GM12878 (cell line): Measurements from ENCODE around the gene LRSAM1. TPM values are rescaled to one million over a fixed set of nuclear protein-coding genes. Genes with fewer than 3 reads are reported as not detected.

Source experiments
- ATAC-seq: fragments of 200-7000 bp; cut with Tn5 transposase; 3 replicates; pipeline ENCODE4 v1.9.1; 2020; ENCODE audit warnings: mild to moderate bottlenecking, moderate library complexity
- BruUV-seq: library from RNA; stranded (reverse); fragments of 400-500 nt; replicated peaks from 2 replicates; lab custom pipeline; 2021; lab: Mats Ljungman, UMichigan
- CTCF ChIA-PET: fragments of 300-600 bp; sonication (Branson Sonifier 250); formaldehyde crosslinking; extraction: SDS; loops from one replicate; lab custom pipeline; 2021; ENCODE audit warnings: inconsistent platforms; lab: Yijun Ruan, JAX
- POLR2A ChIA-PET: fragments of 350-600 bp; formaldehyde crosslinking; extraction: SDS; loops from one replicate; lab custom pipeline; 2021; ENCODE audit warnings: inconsistent platforms; lab: Charles Lee
- RAD21 ChIA-PET: fragments of 300-600 bp; sonication (Branson Sonifier 250); formaldehyde crosslinking; loops from one replicate; lab custom pipeline; 2023; ENCODE audit warnings: antibody characterized with exemption; ENCODE audit not compliant: unreplicated experiment; lab: Charles Lee
- SMC1A ChIA-PET: fragments of 300-600 bp; sonication (Branson Sonifier 250); formaldehyde crosslinking; loops from one replicate; lab custom pipeline; 2023; ENCODE audit not compliant: unreplicated experiment, uncharacterized antibody; lab: Charles Lee
- DNase-seq: peaks from one replicate; pipeline ENCODE4 v3.0.0-alpha.2; 2011; ENCODE audit warnings: low read depth, low spot score
- FAIRE-seq: peaks from 3 replicates; lab custom pipeline; 2011; peaks lifted over from hg19 to GRCh38; lab: Jason Lieb, UNC
- H2AFZ ChIP-seq: 2 replicates; pipeline ENCODE4 v1.6.0; 2011; ENCODE audit warnings: low read depth, low read length, control low read depth; ENCODE audit not compliant: control insufficient read depth
- H3K27ac ChIP-seq: 2 replicates; pipeline ENCODE4 v1.5.1; 2011; ENCODE audit warnings: control low read depth; ENCODE audit not compliant: control insufficient read depth, insufficient read depth
- H3K27me3 ChIP-seq, 2 experiments: replicated peaks in 1 of 2; 2 replicates each; pipeline versions ENCODE4 v1.6.0 to v1.6.1; 2011; ENCODE audit warnings: low read length in 1 of 2; ENCODE audit not compliant: control insufficient read depth in 2 of 2, insufficient read depth in 2 of 2
- H3K36me3 ChIP-seq, 2 experiments: 2 replicates each; pipeline ENCODE4 v1.5.1; 2011; ENCODE audit warnings: low read length in 1 of 2; ENCODE audit not compliant: control insufficient read depth in 2 of 2, insufficient read depth in 2 of 2
- H3K4me1 ChIP-seq: 2 replicates; pipeline ENCODE4 v1.6.1; 2011; ENCODE audit warnings: mild to moderate bottlenecking, low read length, moderate library complexity, mixed read lengths; ENCODE audit not compliant: control insufficient read depth, insufficient read depth
- H3K4me2 ChIP-seq: 2 replicates; pipeline ENCODE4 v1.6.0; 2011; ENCODE audit warnings: control low read depth; ENCODE audit not compliant: control insufficient read depth, insufficient read depth
- H3K4me3 ChIP-seq: fragments of 200-600 bp; sonication (generic); 2 replicates; pipeline ENCODE4 v1.5.1; 2016
- H3K79me2 ChIP-seq: 2 replicates; pipeline ENCODE4 v1.6.0; 2011; ENCODE audit warnings: low read length; ENCODE audit not compliant: control insufficient read depth, insufficient read depth
- H3K9ac ChIP-seq: 2 replicates; pipeline ENCODE4 v1.8.0; 2011; ENCODE audit warnings: low read length, control low read depth, mixed read lengths; ENCODE audit not compliant: control insufficient read depth, insufficient read depth
- H3K9me3 ChIP-seq: replicated peaks from 3 replicates; pipeline ENCODE4 v1.5.1; 2011; ENCODE audit warnings: mild to moderate bottlenecking, low read length; ENCODE audit not compliant: control insufficient read depth, insufficient read depth
- H4K20me1 ChIP-seq: 2 replicates; pipeline ENCODE4 v1.6.0; 2011; ENCODE audit not compliant: control insufficient read depth, insufficient read depth
- CBFB ChIP-seq: IDR thresholded peaks from 2 replicates; pipeline ENCODE4 v1.6.1; 2016; ENCODE audit warnings: antibody characterized with exemption, low read depth
- CBX3 ChIP-seq: fragments of 200-600 bp; sonication (generic); IDR thresholded peaks from 2 replicates; pipeline ENCODE4 v1.6.1; 2016; ENCODE audit warnings: low read depth, borderline replicate concordance
- NFIC ChIP-seq: IDR thresholded peaks from 2 replicates; pipeline ENCODE4 v1.6.1; 2012; ENCODE audit warnings: low read depth, mild to moderate bottlenecking, inconsistent platforms, low read length, moderate library complexity
- PKNOX1 ChIP-seq: fragments of 450-650 bp; IDR thresholded peaks from 2 replicates; pipeline ENCODE4 v1.6.1; 2016; ENCODE audit warnings: mild to moderate bottlenecking
- TARDBP ChIP-seq: IDR thresholded peaks from 2 replicates; pipeline ENCODE4 v1.6.1; 2016; ENCODE audit warnings: borderline replicate concordance
- WGBS: methylation state at CpG from one replicate; pipeline ENCODE4 v1.1.6; 2016; ENCODE audit warnings: low lambda C conversion rate; ENCODE audit not compliant: insufficient replicate concordance, insufficient coverage; ENCODE audit errors: missing lambda C conversion rate; 5-methylcytosine and 5-hydroxymethylcytosine counted together
- in situ Hi-C: fragments of 300-500 bp; cut with MboI; formaldehyde crosslinking; loops from 9 replicates; pipeline ENCODE4 v1.14.3; 2018; ENCODE audit warnings: mixed read lengths
- intact Hi-C: fragments of 100-400 bp; cut with micrococcal nuclease; formaldehyde crosslinking; loops from one replicate; pipeline ENCODE4 v1.14.2; 2022; ENCODE audit not compliant: unreplicated experiment
- polyA plus RNA-seq, 11 experiments: library from polyadenylated mRNA; depleted of rRNA in 4 of 11; unstranded in 6 of 11; stranded (reverse) in 5 of 11; fragments of >200 nt; fragmentation: Nextera tagmentation in 4 of 11; fragmentation: Illumina TruSeq in 1 of 11; extraction: Ambion mirVana in 4 of 11; extraction: Trizol in 1 of 11; gene quantifications; 1 replicate in 1 of 11; 2 replicates in 10 of 11; pipeline versions ENCODE4 v1.2.1 to v1.2.3, GENCODE V29; 2011 to 2016; ENCODE audit warnings: inconsistent platforms in 2 of 11, missing spikeins in 2 of 11, low read depth in 1 of 11
- total RNA-seq, 4 experiments: library from RNA; depleted of rRNA in 3 of 4; stranded (reverse); fragments of >200 nt in 3 of 4; fragmentation: Illumina TruSeq in 1 of 4; extraction: Trizol in 1 of 4; gene quantifications; 2 replicates each; pipeline versions ENCODE4 v1.2.1 to v1.2.3, GENCODE V29; 2013 to 2021

LRSAM1 gene
- total and polyA plus RNA-seq, 10 of the 15 experiments (the other 5 are each of a cell fraction or from before 2014, with no cell fraction given), result 0.14 to 23.4 (median 11.7) TPM

- 2% methylated on average over 9 of the region's 9 CpGs for WGBS
Observed at GRCh38 chr9:127423476-127423933, 27.8 kb upstream of the LRSAM1 start.

More at GRCh38 chr9:127423476-127423933, 27.8 kb upstream of the LRSAM1 start:
- FAIRE-seq, result peak; percentile 23
- no peaks in the 10 kb centered on the region; a peak in 1 of 4 replicates for H3K36me3 ChIP-seq
- ATAC-seq, result no peak; the same call in 2 of the 3 replicates
- DNase-seq, result no peak
- peak overlapping the region; percentile 90 for H3K4me3 ChIP-seq
- no peaks in the 10 kb centered on the region for H3K9me3 ChIP-seq
- no peaks in the 10 kb centered on the region for H3K27me3 ChIP-seq
- BruUV-seq, result TSS peak; percentile 92
- ChIA-PET POLR2A (interaction anchor here (1.2 to 2.8 kb wide), 2 partner anchors 27 kb away, joined by 5 to 26 read pairs; partner anchors contain the start of genes LRSAM1, RPL12 and SLC2A8), CTCF (interaction anchor here (0.6 to 1.9 kb wide), 6 partner anchors 25 to 311 kb away, joined by 3 to 6 read pairs (median 4); partner anchors contain the start of genes LRSAM1, RPL12 and SLC2A8), SMC1A (interaction anchor here (0.7 to 2.0 kb wide), 5 partner anchors 27 to 483 kb away, joined by 3 to 7 read pairs (median 4); partner anchors contain the start of gene SLC2A8), RAD21 (interaction anchor here (1.2 kb wide), 3 partner anchors 25 to 34 kb away, joined by 3 read pairs; no protein-coding TSS in a partner anchor)
- in situ Hi-C loops, result no loop called here
- TF ChIP-seq NFIC (peak; percentile 36; the same call in 1 of the 2 replicates), TARDBP (0 out of 2 replicates have a peak, but pooled peaks have one; percentile 3), PKNOX1 (peak; percentile 67), CBX3 (no peak), CBFB (no peak)
- intact Hi-C loops, result loop anchor here (5.0 to 10.0 kb wide), 2 partner anchors 111 to 479 kb away; no protein-coding TSS in a partner anchor
- H3K4me2 ChIP-seq, result peak overlapping the region; percentile 92
- peaks cover 44% of the 10 kb centered on the region for H3K79me2 ChIP-seq
- H4K20me1 ChIP-seq, result no peaks in the 10 kb centered on the region
- peak overlapping the region; percentile 99 for H2AFZ ChIP-seq
- H3K4me1 ChIP-seq, result peaks cover 13% of the 10 kb centered on the region
- H3K9ac ChIP-seq, result peak overlapping the region; percentile 99
- peak overlapping the region; percentile 88 for H3K27ac ChIP-seq
